Epithelial cell of proximal tubule (primary cell): ENCODE measurements around the gene ZNF683. TPM values are rescaled to one million over a fixed set of nuclear protein-coding genes. Genes with fewer than 3 reads are reported as not detected.

ENCODE experiments used
- DNase-seq: peaks from one replicate; pipeline ENCODE4 v3.0.0-alpha.2; 2011; ENCODE audit warnings: low read depth
- H3K4me3 ChIP-seq: 2 replicates; pipeline ENCODE4 v1.5.1; 2011; ENCODE audit warnings: low read depth, mild to moderate bottlenecking, low read length
- CTCF ChIP-seq: conservative IDR thresholded peaks from 2 replicates; pipeline ENCODE4 v1.5.1; 2012; ENCODE audit warnings: low read depth, mild to moderate bottlenecking, low read length
- total RNA-seq: library from RNA; depleted of rRNA; stranded (reverse); fragments of >200 nt; gene quantifications from 2 replicates; pipeline ENCODE4 v1.2.3, GENCODE V29; 2015

Gene ZNF683
- total RNA-seq, 1 donor from 2014 or later = not detected

GRCh38 chr1:26352338-26352679 is 20.2 kb downstream of the ZNF683 start:
- no peak for DNase-seq
- no peak for TF ChIP-seq CTCF

GRCh38 chr1:26351590-26352337 is 20.8 kb downstream of the ZNF683 start:
- no peak overlapping the region for H3K4me3 ChIP-seq
- DNase-seq = no peak
- no peak for TF ChIP-seq CTCF

More at GRCh38 chr1:26352338-26352679, 20.2 kb downstream of the ZNF683 start:
- no peak overlapping the region for H3K4me3 ChIP-seq

GRCh38 chr1:26350701-26351589 is 21.6 kb downstream of the ZNF683 start:
- DNase-seq = no peak
- no peak for TF ChIP-seq CTCF
- H3K4me3 ChIP-seq = no peak overlapping the region

GRCh38 chr1:26350343-26350700 is 22.2 kb downstream of the ZNF683 start:
- no peak for TF ChIP-seq CTCF
- no peak overlapping the region for H3K4me3 ChIP-seq
- DNase-seq = no peak

GRCh38 chr1:26349877-26350244 is 22.7 kb downstream of the ZNF683 start:
- no peak for TF ChIP-seq CTCF
- DNase-seq = no peak
- H3K4me3 ChIP-seq = no peak overlapping the region

GRCh38 chr1:26349188-26349876 is 23.2 kb downstream of the ZNF683 start:
- TF ChIP-seq CTCF = no peak
- peak; percentile 59 for DNase-seq
- H3K4me3 ChIP-seq = no peak overlapping the region
